HG02623 (cell line): ENCODE measurements around the gene TRRAP.
A peak's percentile ranks its signal among the peaks of the same experiment; 100 is the strongest.
"Not testable (repeated sequence)": the region's sequence is repeated elsewhere in the genome, so short reads cannot be mapped to it uniquely, and the experiment has no call there.

Experiments
- ATAC-seq: cut with Tn5 transposase; IDR thresholded peaks from one replicate; pipeline ENCODE4 v1.9.1; 2021; ENCODE audit warnings: moderate library complexity; ENCODE audit not compliant: unreplicated experiment

TRRAP gene

GRCh38 chr7:98864731-98865453 lies 13.4 kb upstream of the TRRAP start:
- ATAC-seq: no peak

GRCh38 chr7:98866351-98866750 lies 12.0 kb upstream of the TRRAP start:
- ATAC-seq: no peak

DNA sequence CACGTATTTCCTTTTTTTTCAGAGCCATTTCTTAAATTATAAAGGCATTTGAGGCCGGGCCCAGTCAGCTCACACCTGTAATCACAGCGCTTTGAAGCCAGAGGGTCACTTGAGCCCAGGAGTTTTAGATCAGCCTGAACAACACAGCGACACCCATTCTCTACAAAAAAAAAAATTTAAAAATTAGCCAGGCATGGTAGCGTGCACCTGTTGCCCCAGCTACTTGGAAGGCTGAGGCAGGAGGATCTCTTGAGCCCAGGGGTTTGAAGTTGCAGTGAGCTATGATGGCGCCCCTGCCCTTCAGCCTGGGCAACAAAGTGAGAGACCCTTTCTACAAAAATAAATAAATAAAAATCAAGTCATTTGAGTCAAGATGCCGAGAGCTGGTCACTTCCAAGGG lies 11.6 kb upstream of the TRRAP start:
- ATAC-seq: no peak

DNA sequence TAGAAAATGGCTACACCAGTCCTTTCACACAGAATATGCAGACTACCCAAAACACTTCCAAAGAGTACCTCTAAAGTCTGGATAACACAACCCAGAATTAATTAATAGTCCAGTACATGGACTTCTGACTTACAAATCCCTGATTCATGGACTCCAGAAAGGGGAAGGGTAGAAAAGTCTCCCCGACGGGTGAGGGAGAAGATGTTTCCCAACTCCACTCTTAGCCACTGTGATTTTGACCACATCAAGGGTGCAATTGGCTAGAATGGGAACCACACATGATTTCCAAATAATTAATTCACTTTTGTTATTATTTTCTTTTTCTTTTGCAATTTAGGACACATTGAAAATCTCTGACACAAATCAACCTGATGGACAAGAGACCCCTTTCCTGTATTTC lies 9.9 kb upstream of the TRRAP start:
- no peak for ATAC-seq

DNA sequence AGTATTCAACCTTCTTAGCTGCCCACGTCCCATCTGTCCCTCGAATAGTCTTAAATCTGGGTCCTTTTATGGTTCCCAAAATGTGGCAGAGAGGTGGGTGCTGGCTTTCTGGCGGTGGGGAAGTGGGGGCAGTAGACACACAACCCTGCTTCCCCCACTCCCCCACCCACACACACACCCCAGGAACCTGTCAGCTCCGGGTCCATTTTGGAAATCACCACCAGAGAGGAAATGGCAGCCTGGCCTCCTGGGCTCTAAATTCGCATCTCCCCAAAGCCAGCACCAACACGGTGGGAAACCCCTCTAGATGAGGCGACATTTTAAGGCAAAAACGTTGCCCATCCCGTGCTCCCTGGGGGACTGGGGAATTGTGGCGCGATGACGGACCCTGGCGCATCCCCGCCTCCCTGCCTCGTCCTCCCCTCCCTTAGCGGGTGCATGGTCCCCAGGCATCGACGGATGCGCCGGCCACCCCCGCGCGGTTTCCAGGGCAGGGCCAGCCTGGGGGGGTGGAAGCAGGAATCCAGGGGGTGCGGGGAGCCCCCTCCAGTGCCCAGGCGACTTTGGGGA lies 9.2 kb upstream of the TRRAP start:
- ATAC-seq: no peak

- no peak for ATAC-seq
These were observed 8.7 kb upstream of the TRRAP start, which contains the start of gene TMEM130 for GRCh38 chr7:98869597-98870120. Gene TMEM130 (minus strand): TSS chr7:98870014. CDS start chr7:98869861, 153 bp downstream.

- ATAC-seq: peak; percentile 63
These were observed 8.1 kb upstream of the TRRAP start for GRCh38 chr7:98870121-98870651.

- ATAC-seq: no peak
These were observed 7.4 kb upstream of the TRRAP start for GRCh38 chr7:98870807-98871491.

GRCh38 chr7:98872328-98872924 lies 5.9 kb upstream of the TRRAP start:
- ATAC-seq: no peak

DNA sequence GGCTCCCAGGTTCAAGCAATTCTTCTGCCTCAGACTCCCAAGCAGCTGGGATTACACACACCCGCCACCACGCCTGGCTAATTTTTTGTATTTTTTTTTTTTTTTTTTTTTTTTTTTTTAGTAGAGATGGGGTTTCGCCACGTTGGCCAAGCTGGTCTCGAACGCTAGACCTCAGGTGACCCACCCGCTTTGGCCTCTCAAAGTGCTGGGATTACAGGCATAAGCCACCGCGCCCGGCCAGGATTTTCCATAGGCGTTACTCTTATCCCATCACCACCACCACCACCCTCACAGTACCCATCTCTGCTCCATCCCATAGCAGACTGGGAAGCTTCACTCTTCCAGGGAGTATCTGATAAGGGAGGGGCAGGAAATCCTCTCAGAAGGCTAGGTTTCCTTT lies 4.7 kb upstream of the TRRAP start:
- not testable (repeated sequence) for ATAC-seq

GRCh38 chr7:98874942-98875341 lies 3.4 kb upstream of the TRRAP start:
- ATAC-seq: no peak

DNA sequence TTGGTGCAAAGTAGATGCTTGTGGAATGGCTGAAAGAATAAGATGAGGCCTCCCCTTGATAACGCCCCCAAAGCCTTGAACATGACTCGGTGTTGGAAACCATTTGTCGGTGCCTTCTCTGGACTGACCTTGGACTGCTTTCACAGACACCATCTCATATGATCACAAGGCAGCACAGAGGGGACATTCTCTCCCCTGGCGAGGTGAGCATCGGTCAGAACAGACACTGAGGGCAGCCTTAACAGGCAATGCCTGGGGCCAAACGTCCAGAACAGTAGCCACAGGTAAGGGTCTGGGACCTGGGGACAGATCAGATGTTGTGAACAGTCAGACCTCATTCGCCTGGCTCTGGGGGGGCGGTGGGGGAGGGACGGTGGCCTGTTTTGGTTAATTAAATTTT lies 2.8 kb upstream of the TRRAP start:
- ATAC-seq: no peak

DNA sequence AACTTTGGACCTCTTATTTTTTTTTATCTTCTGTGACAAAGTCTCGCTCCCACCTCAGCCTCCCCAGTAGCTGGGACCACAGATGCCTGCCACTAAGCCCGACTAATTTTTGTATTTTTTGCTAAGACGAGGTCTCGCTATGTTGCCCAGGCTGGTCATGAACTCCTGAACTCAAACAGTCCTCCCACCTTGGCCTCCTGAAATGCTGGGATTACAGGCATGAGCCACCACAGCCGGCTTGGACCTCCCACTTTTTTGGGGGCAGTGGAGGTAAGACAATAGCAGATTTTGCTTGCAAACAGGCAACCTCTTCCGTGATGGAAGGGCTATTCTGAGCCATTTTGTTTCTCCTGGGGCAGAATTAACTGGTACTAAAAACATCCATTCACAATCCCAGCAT lies 1.2 kb upstream of the TRRAP start:
- no peak for ATAC-seq

DNA sequence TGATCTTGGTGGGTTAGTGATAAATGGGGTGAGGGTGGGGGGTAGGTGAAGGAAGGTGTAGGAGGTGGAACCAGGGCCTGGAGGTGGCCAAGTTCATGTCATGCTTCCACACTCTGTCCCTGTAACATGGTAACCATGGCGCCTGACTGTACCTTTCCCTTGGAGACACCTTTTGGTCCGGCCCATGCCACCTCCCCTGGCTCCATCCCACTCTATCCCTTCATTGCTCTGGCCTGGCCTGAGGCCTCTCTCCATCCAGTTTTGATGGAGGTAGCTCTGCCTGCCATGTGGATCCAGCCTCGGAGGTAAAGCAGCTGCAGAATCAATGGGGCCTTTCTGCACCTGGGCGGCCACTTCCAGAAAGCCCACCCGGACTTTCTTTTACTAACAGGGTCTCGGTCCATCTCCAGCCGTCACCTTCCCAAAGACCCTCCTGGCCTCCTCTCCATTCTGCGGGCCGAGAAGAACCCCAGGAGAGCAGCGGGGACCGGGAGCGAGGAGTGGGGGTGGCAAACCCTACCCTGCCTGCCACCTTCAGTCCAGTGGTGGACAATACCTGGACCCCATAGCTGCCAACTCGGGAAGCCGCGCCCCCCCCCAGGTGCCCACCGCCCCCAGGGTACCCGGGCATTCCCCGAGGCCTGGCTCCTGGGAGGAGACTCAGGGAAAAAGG lies 504 bp upstream of the TRRAP start:
- ATAC-seq: no peak

DNA sequence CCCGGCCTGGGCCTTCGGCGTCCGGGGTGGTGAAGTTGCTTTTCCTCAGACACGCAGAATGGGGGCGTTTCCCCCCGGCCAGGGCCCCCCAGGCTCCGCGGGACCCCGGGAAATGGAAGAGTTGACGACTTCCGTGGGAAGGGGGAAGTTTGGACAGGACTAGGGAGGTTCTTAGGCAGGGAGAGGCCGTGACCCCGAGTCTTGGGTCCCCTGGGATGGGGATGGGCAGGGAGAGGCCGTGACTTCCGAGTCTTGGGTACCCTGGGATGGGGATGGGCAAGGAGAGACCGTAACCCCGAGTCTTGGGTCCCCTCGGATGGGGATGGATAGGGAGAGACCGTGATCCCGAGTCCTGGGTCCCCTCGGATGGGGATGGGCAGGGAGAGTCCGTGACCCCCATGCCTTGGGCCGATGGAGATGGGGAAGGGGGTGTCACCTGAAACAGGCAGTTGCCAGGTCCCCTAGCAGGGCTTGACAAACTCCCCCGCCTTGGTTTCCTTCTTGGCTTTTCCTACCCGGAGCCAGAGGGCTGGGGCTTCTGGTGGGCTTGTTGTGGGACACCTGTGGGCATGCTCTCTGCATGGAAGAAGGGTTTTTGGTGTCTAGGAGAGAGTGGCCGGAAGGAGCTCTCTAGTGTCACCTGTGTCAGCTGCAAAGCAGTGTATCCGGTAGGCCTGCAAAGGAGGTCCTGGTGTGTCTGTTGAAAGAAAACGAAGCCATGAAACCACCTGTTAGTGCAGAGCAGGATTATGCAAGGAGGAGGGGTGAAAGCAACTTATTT lies 1.1 kb downstream of the TRRAP start:
- ATAC-seq: peak; percentile 72

DNA sequence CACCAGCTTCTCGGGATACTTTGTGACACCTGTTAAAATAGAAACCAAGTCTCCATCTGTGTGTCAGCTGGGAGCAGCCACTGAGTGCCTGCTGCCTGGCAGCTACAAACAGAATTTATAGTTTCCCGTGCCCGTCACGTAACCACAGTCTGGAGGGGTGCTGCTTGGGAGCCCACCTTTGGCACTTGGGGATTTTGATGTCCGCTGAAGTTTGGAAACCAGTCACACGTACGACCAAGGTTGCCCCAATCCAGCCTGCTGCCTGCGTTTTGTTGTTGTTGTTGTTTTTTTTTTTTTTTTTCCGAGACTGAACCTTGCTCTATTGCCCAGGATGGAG lies 1.6 kb downstream of the TRRAP start:
- no peak for ATAC-seq

DNA sequence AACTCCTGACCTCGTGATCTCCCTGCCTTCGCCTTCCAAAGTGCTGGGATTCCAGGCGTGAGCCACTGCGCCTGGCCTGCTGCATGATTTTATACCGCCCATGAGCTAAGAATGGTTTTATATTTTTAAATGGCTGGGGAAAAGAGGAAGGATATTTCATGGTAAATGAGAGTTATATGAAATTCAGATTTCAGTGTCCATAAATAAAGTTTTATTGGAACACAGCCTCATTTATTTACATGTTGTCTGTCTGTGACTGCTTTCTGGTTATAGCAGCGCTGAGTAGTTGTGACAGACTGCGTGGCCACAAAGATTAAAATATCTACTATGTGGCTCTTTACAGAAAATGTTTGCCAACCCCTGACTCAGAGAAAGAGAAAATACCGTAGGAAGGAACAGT lies 2.2 kb downstream of the TRRAP start:
- no peak for ATAC-seq

- no peak for ATAC-seq
These were observed 3.4 kb downstream of the TRRAP start for GRCh38 chr7:98881561-98882315.

GRCh38 chr7:98884416-98884815 lies 6.1 kb downstream of the TRRAP start:
- no peak for ATAC-seq
